Measurements from ENCODE around the gene SNCA. TPM values are rescaled to one million over a fixed set of nuclear protein-coding genes. Genes with fewer than 3 reads are reported as not detected.

Gene SNCA
- total RNA-seq, 2 donors from 2014 or later: 0.85 to 0.93 TPM

DNA sequence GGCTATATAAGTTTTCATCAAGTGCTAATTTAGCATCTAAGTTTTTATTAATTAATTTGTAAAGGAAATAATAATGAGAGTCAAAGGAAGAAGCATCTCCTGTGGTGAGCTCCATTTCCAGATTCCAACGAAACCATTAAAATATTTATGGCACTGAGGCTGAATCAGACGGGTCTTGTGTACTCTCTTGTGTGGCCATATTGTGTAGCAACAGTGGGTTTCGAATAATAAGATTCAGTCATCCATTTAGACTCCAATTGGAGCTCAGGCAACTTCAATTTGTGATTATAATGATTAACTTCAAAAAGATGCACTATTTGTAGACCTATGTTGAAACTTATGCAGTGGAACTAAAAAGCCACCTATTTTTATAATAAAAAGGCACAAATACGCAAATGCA is 82.4 kb downstream of the SNCA start:
- Mint-ChIP-seq H3K9me3 (no peaks in the 10 kb centered on the region), H3K27ac (no peak overlapping the region), H3K4me1 (no peaks in the 10 kb centered on the region), H3K27me3 (peaks cover 7% of the 10 kb centered on the region), H3K36me3 (ENCODE audit: low read depth) (no peaks in the 10 kb centered on the region), H3K4me3 (no peak overlapping the region)
- ATAC-seq (replicated peaks): no peak

DNA sequence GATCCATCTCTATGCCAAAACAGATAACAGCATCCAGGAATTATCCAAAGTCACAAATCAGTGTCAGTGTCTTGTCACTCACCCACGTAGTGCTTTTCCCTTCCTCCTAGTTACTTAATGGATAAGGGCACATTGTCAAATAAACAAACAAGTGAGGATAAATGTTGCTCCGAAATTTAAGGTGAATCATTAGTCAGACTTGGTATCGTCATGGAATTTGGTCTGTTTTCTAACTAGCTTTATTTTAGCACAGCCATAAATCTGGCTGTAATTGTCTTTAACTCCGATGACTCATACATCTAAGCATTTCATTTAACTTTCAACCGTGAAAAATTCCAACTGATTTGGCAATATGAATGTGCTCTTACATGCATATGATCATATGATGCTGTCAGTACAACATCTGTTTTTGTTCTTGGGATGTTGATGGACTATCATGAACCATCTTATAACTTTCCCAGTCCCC is 83.3 kb downstream of the SNCA start:
- H3K4me3 Mint-ChIP-seq: no peak overlapping the region
- H3K4me1 Mint-ChIP-seq: no peaks in the 10 kb centered on the region
- H3K27me3 Mint-ChIP-seq: peaks cover 7% of the 10 kb centered on the region
- H3K9me3 Mint-ChIP-seq: no peaks in the 10 kb centered on the region
- ATAC-seq (replicated peaks): no peak
- no peak overlapping the region for H3K27ac Mint-ChIP-seq
- H3K36me3 Mint-ChIP-seq (ENCODE audit: low read depth): no peaks in the 10 kb centered on the region

DNA sequence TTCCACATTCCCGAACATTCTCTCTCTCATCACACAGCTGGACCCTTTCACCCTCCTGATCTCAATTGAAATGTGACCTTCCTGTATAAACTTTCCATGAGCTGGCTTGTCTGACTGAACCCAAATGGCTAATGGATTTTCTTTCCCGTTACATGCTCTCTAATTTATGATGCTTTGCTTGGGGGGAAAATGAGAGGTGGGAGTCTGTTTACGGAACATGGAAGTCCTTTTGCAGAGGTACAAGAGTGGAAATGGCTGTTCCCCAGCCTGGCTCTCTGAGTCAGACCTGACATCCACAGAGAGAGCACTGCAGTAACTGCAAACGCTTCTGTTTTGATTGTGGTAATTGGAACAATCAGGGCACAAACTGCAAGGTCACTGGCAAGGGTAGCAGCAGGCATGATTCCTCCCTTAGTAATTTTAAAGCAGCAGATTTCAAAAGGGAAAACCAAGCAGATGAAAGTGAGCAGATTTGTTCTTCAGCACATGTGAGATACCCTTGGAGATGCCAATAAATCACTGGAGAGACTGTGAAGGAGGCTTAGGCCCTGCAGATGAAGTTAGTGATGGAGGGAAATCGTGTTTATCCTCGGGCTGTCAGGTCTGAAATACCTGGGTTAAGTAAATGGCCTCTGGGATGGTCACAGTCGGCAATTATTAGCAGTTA is 83.9 kb downstream of the SNCA start:
- Mint-ChIP-seq H3K4me3 (no peak overlapping the region), H3K36me3 (ENCODE audit: low read depth) (no peaks in the 10 kb centered on the region), H3K9me3 (no peaks in the 10 kb centered on the region), H3K4me1 (no peaks in the 10 kb centered on the region), H3K27ac (no peak overlapping the region), H3K27me3 (peaks cover 7% of the 10 kb centered on the region)
- no peak for ATAC-seq (replicated peaks)

DNA sequence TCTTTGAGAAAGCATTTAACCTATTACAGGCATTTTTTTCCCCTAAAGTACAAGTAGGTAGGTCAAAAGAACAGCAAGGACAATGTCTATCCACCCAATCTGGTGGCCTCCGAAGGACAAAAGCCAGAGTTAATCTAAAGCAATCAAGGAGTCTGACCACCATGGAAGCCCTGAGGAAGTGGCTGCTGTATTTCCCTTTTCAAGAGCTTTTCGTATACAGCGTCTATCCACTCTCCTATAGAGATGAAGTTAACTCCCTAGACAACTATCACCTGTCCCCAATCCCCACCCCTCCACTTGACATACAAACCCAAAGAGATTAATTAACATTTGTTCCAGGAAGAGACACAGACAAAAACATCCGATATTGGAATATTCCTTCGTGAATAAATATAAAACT is 85.5 kb downstream of the SNCA start:
- H3K9me3 Mint-ChIP-seq: no peaks in the 10 kb centered on the region
- no peaks in the 10 kb centered on the region for H3K4me1 Mint-ChIP-seq
- no peak overlapping the region for H3K4me3 Mint-ChIP-seq
- peaks cover 7% of the 10 kb centered on the region for H3K27me3 Mint-ChIP-seq
- no peak for ATAC-seq (replicated peaks)
- H3K27ac Mint-ChIP-seq: no peak overlapping the region
- no peaks in the 10 kb centered on the region for H3K36me3 Mint-ChIP-seq (ENCODE audit: low read depth)

DNA sequence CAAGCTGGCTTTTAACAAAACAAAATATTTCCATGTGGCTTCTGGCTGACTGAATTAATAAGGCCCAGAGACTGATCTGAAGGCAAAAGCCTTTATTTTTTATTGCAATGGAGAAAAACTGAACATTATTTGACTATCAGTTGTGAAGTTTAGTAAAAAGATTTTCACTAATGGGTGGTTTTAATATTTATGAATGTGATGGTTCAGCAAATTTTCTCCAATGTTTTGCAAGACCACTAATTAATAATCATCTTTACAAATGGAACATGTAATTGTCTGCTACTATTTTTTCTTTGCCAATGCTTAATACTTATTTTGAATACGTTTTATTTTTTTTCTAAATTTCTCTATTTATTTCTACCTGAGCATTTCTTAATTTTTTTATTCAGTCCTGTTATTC is 90.6 kb downstream of the SNCA start:
- no peak overlapping the region for H3K27ac Mint-ChIP-seq
- no peaks in the 10 kb centered on the region for H3K9me3 Mint-ChIP-seq
- H3K4me1 Mint-ChIP-seq: no peaks in the 10 kb centered on the region
- no peaks in the 10 kb centered on the region for H3K27me3 Mint-ChIP-seq
- no peaks in the 10 kb centered on the region for H3K36me3 Mint-ChIP-seq (ENCODE audit: low read depth)
- H3K4me3 Mint-ChIP-seq: no peak overlapping the region
- no peak for ATAC-seq (replicated peaks)

DNA sequence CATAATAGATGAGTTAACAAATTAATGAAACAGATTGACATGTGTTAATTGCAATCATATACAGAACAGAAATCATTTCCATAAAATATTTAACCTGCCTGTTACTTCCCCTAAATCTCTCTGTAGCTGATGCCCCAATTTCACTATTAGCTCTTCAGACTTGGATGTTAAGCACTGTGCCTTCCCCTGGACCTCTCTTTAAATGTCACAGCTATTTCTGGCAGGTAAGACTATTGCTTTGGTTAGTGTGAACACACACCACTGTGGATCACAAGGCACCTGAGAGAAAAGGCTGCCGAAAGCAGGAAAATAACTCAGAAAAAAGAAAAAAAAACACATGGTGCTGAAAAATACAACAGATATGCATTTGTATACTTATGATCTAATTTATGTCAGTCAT is 91.3 kb downstream of the SNCA start:
- Mint-ChIP-seq H3K4me3 (no peak overlapping the region), H3K27ac (no peak overlapping the region), H3K4me1 (no peaks in the 10 kb centered on the region), H3K27me3 (no peaks in the 10 kb centered on the region), H3K9me3 (no peaks in the 10 kb centered on the region), H3K36me3 (ENCODE audit: low read depth) (no peaks in the 10 kb centered on the region)
- ATAC-seq (replicated peaks): no peak

DNA sequence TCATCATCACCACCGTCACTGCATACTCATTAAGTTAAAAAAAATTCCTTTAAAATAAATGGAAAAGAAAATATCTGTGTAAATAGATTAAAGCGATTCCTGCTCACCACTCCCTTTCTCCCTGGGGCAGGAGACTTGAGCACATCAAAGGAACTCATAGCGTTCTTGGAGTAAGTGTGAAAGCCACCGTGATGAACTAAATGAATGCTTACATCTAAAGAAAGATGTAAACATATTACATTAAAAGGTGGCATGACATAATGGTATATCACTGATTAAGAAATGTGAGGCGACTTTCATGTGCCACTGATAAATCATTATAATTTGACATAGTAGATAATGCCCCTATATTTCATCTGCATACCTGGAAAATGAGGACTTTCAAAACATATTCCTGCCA is 92.0 kb downstream of the SNCA start:
- ATAC-seq (replicated peaks): no peak
- no peaks in the 10 kb centered on the region for H3K36me3 Mint-ChIP-seq (ENCODE audit: low read depth)
- no peak overlapping the region for H3K27ac Mint-ChIP-seq
- no peaks in the 10 kb centered on the region for H3K27me3 Mint-ChIP-seq
- H3K4me3 Mint-ChIP-seq: no peak overlapping the region
- H3K9me3 Mint-ChIP-seq: no peaks in the 10 kb centered on the region
- no peaks in the 10 kb centered on the region for H3K4me1 Mint-ChIP-seq

DNA sequence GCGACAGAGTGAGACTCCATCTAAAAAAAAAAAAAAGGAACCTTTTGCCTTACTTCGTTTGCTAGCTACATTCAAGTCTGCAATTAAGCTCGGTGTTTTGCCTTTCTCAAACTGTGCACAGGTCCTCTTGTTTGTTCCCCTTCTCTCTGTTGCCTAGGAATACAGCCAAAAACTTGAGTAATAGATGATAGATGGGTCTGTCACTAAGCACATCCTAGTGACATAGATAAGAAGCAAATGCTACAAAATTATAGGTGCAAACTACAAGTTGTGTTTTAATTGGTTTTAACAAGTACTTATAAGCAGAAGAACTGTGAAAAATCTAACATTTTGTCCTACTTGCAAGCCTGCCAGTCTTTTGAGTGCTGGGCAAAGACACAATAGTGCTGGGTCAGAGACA is 95.2 kb downstream of the SNCA start:
- Mint-ChIP-seq H3K27ac (no peak overlapping the region), H3K4me3 (no peak overlapping the region), H3K9me3 (peaks cover 3% of the 10 kb centered on the region), H3K4me1 (no peaks in the 10 kb centered on the region), H3K27me3 (no peaks in the 10 kb centered on the region), H3K36me3 (ENCODE audit: low read depth) (no peaks in the 10 kb centered on the region)
- no peak for ATAC-seq (replicated peaks)

DNA sequence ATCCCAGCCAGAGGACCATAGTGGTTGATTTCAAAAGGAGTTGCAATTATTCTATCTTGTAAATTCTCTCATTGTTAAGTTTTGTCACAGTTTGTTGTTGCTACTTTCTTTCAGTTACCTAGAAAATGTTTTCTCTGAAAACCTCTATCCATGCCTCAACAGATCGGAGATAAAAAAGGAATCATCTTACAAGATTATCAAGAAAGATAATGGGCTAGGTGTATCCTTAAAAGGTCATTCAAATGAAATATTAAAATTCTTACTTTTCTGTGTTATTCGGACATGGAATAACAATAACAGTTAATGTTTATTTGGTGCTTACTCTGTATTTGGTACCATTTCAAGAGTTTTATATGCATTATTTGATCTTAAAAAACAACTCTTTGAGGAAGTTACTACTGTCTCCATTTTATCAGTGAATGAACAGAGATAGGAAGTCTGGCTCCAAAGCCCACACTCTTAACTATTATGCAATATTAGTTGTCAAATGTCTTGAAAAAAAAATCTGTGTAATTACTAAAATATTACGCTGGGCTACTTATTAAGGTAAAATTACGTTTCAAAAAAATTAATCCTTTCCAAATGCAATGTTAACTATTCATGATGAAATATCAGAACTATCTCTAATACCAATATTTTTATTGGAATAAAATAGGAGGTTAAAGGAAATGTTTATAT is 97.5 kb downstream of the SNCA start:
- peaks cover 3% of the 10 kb centered on the region for H3K9me3 Mint-ChIP-seq
- H3K4me1 Mint-ChIP-seq: no peaks in the 10 kb centered on the region
- no peak for ATAC-seq (replicated peaks)
- H3K36me3 Mint-ChIP-seq (ENCODE audit: low read depth): no peaks in the 10 kb centered on the region
- H3K27ac Mint-ChIP-seq: no peak overlapping the region
- H3K27me3 Mint-ChIP-seq: no peaks in the 10 kb centered on the region
- H3K4me3 Mint-ChIP-seq: no peak overlapping the region

DNA sequence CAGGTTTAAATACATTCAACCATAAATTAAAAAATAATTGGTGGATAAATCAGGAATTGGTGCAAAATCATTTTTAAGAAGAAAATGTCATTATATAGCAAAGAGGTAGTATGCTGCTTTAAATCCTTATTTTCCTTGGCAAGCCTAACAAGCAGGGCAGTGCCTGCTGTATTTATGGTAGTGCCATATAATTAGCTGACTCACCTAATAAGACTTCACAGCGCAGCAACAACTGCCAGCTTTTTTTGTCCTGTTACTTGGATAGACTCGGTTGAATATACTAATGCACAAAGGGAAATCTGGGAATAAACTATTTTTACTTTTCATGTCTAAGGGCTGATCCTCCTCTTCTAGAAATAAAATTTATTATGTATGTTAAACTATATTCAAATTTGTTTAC is 99.1 kb downstream of the SNCA start:
- no peaks in the 10 kb centered on the region for H3K4me1 Mint-ChIP-seq
- H3K4me3 Mint-ChIP-seq: no peak overlapping the region
- peaks cover 3% of the 10 kb centered on the region for H3K9me3 Mint-ChIP-seq
- H3K36me3 Mint-ChIP-seq (ENCODE audit: low read depth): no peaks in the 10 kb centered on the region
- H3K27ac Mint-ChIP-seq: no peak overlapping the region
- ATAC-seq (replicated peaks): no peak
- no peaks in the 10 kb centered on the region for H3K27me3 Mint-ChIP-seq

DNA sequence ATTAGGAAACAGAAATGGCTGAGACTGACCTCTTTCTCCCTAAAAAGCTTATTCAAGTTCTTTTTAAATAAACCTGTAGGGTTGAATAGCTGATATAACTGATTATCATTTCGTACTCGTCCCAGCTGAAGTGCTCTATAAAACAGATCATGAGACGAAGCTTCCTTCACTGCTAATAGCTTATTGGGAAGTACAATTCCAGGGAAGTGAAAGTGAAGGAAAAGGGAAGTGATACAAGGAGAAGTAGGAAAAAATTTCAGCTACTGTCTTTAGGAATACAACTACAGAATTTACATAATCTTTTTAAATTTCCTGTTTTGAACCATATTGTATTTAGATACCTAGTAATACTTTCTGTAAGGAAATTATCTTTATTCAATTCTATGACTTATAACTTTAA is 103.0 kb downstream of the SNCA start:
- no peaks in the 10 kb centered on the region for H3K4me1 Mint-ChIP-seq

DNA sequence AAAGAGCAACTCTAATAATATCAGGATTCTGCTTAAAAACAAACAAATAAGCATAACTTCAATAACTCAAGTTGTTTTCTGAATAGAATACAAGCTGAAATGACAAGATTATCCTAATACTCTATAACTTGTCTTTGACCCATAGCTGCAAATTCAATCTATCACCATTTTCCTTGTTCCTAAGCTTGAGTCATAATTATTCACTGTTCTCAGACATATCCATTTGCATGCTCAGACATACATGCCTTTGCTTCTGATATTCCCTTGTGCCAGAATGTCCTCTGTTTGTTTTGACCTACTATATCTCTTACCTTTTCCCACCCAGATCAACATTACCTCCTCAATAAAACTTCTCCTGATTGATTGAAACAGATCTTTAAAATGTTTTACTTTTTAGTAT is 109.7 kb downstream of the SNCA start:
- Mint-ChIP-seq H3K27me3 (peaks cover 3% of the 10 kb centered on the region), H3K4me3 (no peak overlapping the region), H3K9me3 (no peaks in the 10 kb centered on the region), H3K36me3 (ENCODE audit: low read depth) (no peaks in the 10 kb centered on the region), H3K4me1 (no peaks in the 10 kb centered on the region), H3K27ac (no peak overlapping the region)
- no peak for ATAC-seq (replicated peaks)

More for the DNA sequence above, 103.0 kb downstream of the SNCA start:
- Mint-ChIP-seq H3K27ac (no peak overlapping the region), H3K27me3 (peaks cover 3% of the 10 kb centered on the region), H3K4me3 (no peak overlapping the region), H3K9me3 (no peaks in the 10 kb centered on the region), H3K36me3 (ENCODE audit: low read depth) (no peaks in the 10 kb centered on the region)
- ATAC-seq (replicated peaks): no peak

DNA sequence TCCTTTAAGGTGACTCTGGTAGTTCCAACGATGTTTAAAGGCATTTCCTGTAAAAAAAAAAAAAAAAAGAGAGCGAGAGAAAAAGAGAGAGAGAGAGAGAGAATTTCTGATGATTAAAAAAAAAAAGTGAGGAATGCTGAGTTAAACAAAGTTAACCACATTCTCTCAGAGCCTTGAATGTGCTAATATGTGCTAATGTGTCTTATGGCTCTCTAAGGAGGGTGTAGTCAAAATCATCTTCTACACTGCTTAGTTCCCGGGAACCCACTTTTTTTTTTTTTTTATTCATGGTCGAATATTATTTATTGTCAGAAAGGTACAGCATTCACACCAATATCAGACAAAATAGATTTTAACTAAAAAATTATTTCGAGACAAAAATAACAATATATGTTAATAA is 111.7 kb downstream of the SNCA start:
- H3K9me3 Mint-ChIP-seq: no peaks in the 10 kb centered on the region
- no peak for ATAC-seq (replicated peaks)
- H3K27ac Mint-ChIP-seq: no peak overlapping the region
- H3K36me3 Mint-ChIP-seq (ENCODE audit: low read depth): no peaks in the 10 kb centered on the region
- no peaks in the 10 kb centered on the region for H3K4me1 Mint-ChIP-seq
- H3K27me3 Mint-ChIP-seq: no peaks in the 10 kb centered on the region
- no peak overlapping the region for H3K4me3 Mint-ChIP-seq

DNA sequence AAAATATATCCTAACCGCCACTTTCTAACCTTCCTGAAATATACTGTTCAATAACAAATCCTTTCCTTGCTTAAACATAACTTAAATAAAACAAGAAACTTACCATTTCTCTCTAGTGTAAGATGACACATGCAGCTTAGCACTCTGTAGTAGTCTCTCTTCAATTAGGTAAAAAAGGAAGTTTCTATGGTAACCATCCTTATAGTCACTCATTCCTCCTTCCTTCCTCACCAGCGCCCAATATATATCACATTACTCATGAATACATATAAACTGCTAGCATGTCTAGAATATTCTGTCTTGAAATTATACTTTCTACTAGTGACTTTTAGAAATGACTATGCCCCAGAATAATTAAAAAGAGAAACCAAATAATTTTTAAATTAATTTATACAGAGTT is 112.2 kb downstream of the SNCA start:
- Mint-ChIP-seq H3K4me3 (no peak overlapping the region), H3K36me3 (ENCODE audit: low read depth) (no peaks in the 10 kb centered on the region), H3K9me3 (no peaks in the 10 kb centered on the region), H3K27ac (no peak overlapping the region), H3K4me1 (no peaks in the 10 kb centered on the region), H3K27me3 (no peaks in the 10 kb centered on the region)
- no peak for ATAC-seq (replicated peaks)

DNA sequence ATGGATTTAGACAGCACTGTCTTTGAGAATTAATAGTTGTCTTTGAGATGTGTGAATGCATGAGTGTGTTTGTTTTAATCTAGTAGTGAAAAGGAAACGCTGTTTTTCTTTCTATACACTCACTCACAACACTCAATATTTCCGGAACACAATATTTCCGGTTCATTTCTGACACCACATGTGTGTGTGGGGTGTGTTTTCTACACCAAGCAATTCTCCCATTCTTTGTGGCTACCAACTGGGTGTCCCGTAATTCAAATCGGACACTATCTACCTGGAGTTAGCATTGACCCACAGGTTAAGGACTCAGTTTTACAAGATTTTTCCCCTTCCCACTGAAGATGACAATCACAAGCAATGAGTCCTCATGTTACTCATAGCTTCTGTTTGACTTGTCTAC is 113.9 kb downstream of the SNCA start:
- Mint-ChIP-seq H3K27ac (no peak overlapping the region), H3K9me3 (no peaks in the 10 kb centered on the region), H3K36me3 (ENCODE audit: low read depth) (no peaks in the 10 kb centered on the region), H3K4me3 (no peak overlapping the region), H3K4me1 (no peaks in the 10 kb centered on the region), H3K27me3 (no peaks in the 10 kb centered on the region)
- ATAC-seq (replicated peaks): peak; percentile 23

Data from activated T-helper 17 cell treated with anti-CD3 and anti-CD28 coated beads, Interleukin-2, amount 50 U/mL, for 72 hours (primary cell).